DOHH2 (cell line): Measurements from ENCODE around the gene CPT1A.

ENCODE experiments used
- CTCF ChIP-seq: fragments of 200-600 bp; sonication (generic); IDR thresholded peaks from one replicate; pipeline ENCODE4 v1.5.1; 2014; ENCODE audit warnings: antibody characterized with exemption, mild to moderate bottlenecking, low read depth, low read length; ENCODE audit not compliant: poor library complexity, severe bottlenecking
- EZH2phosphoT487 ChIP-seq: fragments of 200-600 bp; sonication (generic); IDR thresholded peaks from 2 replicates; pipeline ENCODE4 v1.6.1; 2017; ENCODE audit warnings: borderline replicate concordance, mild to moderate bottlenecking, antibody characterized with exemption, low read length, moderate library complexity, mixed read lengths

- TF ChIP-seq CTCF (no peak), EZH2phosphoT487 (no peak)
Observed at GRCh38 chr11:68722143-68722542, 119.6 kb downstream of the CPT1A start.
